IMR-90 (cell line): ENCODE measurements around the gene MICU1. TPM values are rescaled to one million over a fixed set of nuclear protein-coding genes. Genes with fewer than 3 reads are reported as not detected.

Experiments used
- ATAC-seq: fragments of 200-7000 bp; cut with Tn5 transposase; 2 replicates; pipeline ENCODE4 v1.9.1; 2020; ENCODE audit warnings: low read depth, mild to moderate bottlenecking, moderate library complexity
- BruUV-seq: library from RNA; stranded (reverse); fragments of 400-500 nt; replicated peaks from 2 replicates; lab custom pipeline; 2021; lab: Mats Ljungman, UMichigan
- CTCF ChIA-PET: fragments of 300-600 bp; formaldehyde crosslinking; extraction: SDS; loops from one replicate; lab custom pipeline; 2021; ENCODE audit warnings: antibody characterized with exemption; lab: Yijun Ruan, JAX
- POLR2A ChIA-PET: fragments of 300-600 bp; sonication (Branson Sonifier 250); formaldehyde crosslinking; loops from one replicate; lab custom pipeline; 2022; ENCODE audit warnings: antibody characterized with exemption; ENCODE audit not compliant: unreplicated experiment; lab: Charles Lee
- DNase-seq: peaks from one replicate; pipeline ENCODE4 v3.0.0; 2013
- H2AFZ ChIP-seq: replicated peaks from 2 replicates; pipeline ENCODE3; 2013; ENCODE audit warnings: low read length, mild to moderate bottlenecking; ENCODE audit not compliant: poor library complexity
- H2AK5ac ChIP-seq: 2 replicates; pipeline ENCODE4 v1.6.1; 2013; ENCODE audit warnings: low read depth, low read length, inconsistent platforms
- H2AK9ac ChIP-seq: replicated peaks from 2 replicates; pipeline ENCODE3; 2013; ENCODE audit warnings: mild to moderate bottlenecking, low read depth, low read length, moderate library complexity; ENCODE audit not compliant: poor library complexity
- H2BK120ac ChIP-seq: 2 replicates; pipeline ENCODE4 v1.6.1; 2013; ENCODE audit warnings: low read depth, low read length, inconsistent platforms
- H2BK15ac ChIP-seq: 3 replicates; pipeline ENCODE4 v1.6.1; 2013; ENCODE audit warnings: low read depth, low read length, inconsistent platforms
- H2BK20ac ChIP-seq: 2 replicates; pipeline ENCODE4 v1.6.1; 2013; ENCODE audit warnings: low read depth, mild to moderate bottlenecking, inconsistent platforms, low read length, moderate library complexity
- H2BK5ac ChIP-seq: 2 replicates; pipeline ENCODE4 v1.6.1; 2013; ENCODE audit warnings: mild to moderate bottlenecking, low read depth, low read length, inconsistent platforms; ENCODE audit not compliant: poor library complexity, severe bottlenecking
- H3K14ac ChIP-seq: replicated peaks from 2 replicates; pipeline ENCODE4 v1.6.1; 2013; ENCODE audit warnings: low read depth, low read length, inconsistent platforms
- H3K18ac ChIP-seq: 2 replicates; pipeline ENCODE4 v1.6.1; 2013; ENCODE audit warnings: low read depth, low read length, control low read depth
- H3K23ac ChIP-seq: 2 replicates; pipeline ENCODE4 v1.6.1; 2013; ENCODE audit warnings: low read depth, low read length, inconsistent platforms
- H3K27ac ChIP-seq: 2 replicates; pipeline ENCODE4 v1.5.1; 2013; ENCODE audit warnings: mild to moderate bottlenecking, control low read depth, low read length; ENCODE audit not compliant: insufficient read depth
- H3K27me3 ChIP-seq: 2 replicates; pipeline ENCODE4 v1.6.1; 2013; ENCODE audit warnings: low read length; ENCODE audit not compliant: control insufficient read depth, insufficient read depth
- H3K36me3 ChIP-seq: 2 replicates; pipeline ENCODE4 v1.6.1; 2013; ENCODE audit warnings: low read length, mixed read lengths; ENCODE audit not compliant: control insufficient read depth, insufficient read depth
- H3K4ac ChIP-seq: 2 replicates; pipeline ENCODE4 v1.6.1; 2013; ENCODE audit warnings: low read depth, low read length, inconsistent platforms
- H3K4me1 ChIP-seq: 2 replicates; pipeline ENCODE4 v1.6.1; 2013; ENCODE audit warnings: low read length, mixed read lengths; ENCODE audit not compliant: control insufficient read depth, insufficient read depth
- H3K4me2 ChIP-seq: 2 replicates; pipeline ENCODE4 v1.6.1; 2013; ENCODE audit warnings: low read depth, mild to moderate bottlenecking, control low read depth, low read length, moderate library complexity
- H3K4me3 ChIP-seq: 2 replicates; pipeline ENCODE4 v1.5.1; 2013; ENCODE audit warnings: low read depth, mild to moderate bottlenecking, control low read depth, low read length, moderate library complexity; ENCODE audit not compliant: insufficient read depth
- H3K56ac ChIP-seq: 2 replicates; pipeline ENCODE4 v1.6.1; 2013; ENCODE audit warnings: low read length, inconsistent platforms; ENCODE audit not compliant: insufficient read depth; ENCODE audit errors: extremely low read depth
- H3K79me1 ChIP-seq, 2 experiments: 2 replicates each; pipeline ENCODE4 v1.6.1; 2013; ENCODE audit warnings: low read length in 2 of 2, inconsistent platforms in 1 of 2, low read depth in 1 of 2
- H3K9ac ChIP-seq: 2 replicates; pipeline ENCODE4 v1.6.1; 2013; ENCODE audit warnings: low read depth, low read length, control low read depth
- H3K9me1 ChIP-seq: 2 replicates; pipeline ENCODE4 v1.6.1; 2013; ENCODE audit warnings: low read length, inconsistent platforms; ENCODE audit not compliant: insufficient read depth
- H3K9me3 ChIP-seq: 2 replicates; pipeline ENCODE4 v1.6.1; 2013; ENCODE audit warnings: low read length; ENCODE audit not compliant: control insufficient read depth, insufficient read depth
- H4K20me1 ChIP-seq: 2 replicates; pipeline ENCODE4 v1.6.1; 2013; ENCODE audit warnings: low read length, inconsistent platforms; ENCODE audit not compliant: insufficient read depth
- H4K5ac ChIP-seq: 2 replicates; pipeline ENCODE4 v1.6.1; 2013; ENCODE audit warnings: mild to moderate bottlenecking, low read depth, low read length, control low read depth
- H4K8ac ChIP-seq, 2 experiments: 2 replicates each; pipeline ENCODE4 v1.6.1; 2013; ENCODE audit warnings: low read depth in 2 of 2, low read length in 2 of 2, control low read depth in 1 of 2, inconsistent platforms in 1 of 2
- H4K91ac ChIP-seq: 2 replicates; pipeline ENCODE4 v1.6.1; 2013; ENCODE audit warnings: low read depth, low read length, inconsistent platforms; ENCODE audit not compliant: insufficient read depth
- CEBPB ChIP-seq: IDR thresholded peaks from 2 replicates; pipeline ENCODE4 v1.6.1; 2012; ENCODE audit warnings: low read depth, low read length, improper control_type of control experiment
- CHD1 ChIP-seq: IDR thresholded peaks from 2 replicates; pipeline ENCODE4 v1.6.1; 2012; ENCODE audit warnings: low read depth, low read length, improper control_type of control experiment
- RAD21 ChIP-seq: IDR thresholded peaks from 2 replicates; pipeline ENCODE4 v1.6.1; 2012; ENCODE audit warnings: low read length, improper control_type of control experiment
- RCOR1 ChIP-seq: IDR thresholded peaks from 2 replicates; pipeline ENCODE4 v1.6.1; 2012; ENCODE audit warnings: mild to moderate bottlenecking, low read length, improper control_type of control experiment; ENCODE audit not compliant: insufficient replicate concordance
- SMC3 ChIP-seq: fragments of 150-350 bp; IDR thresholded peaks from 2 replicates; pipeline ENCODE4 v1.6.1; 2016; ENCODE audit warnings: low read depth, mild to moderate bottlenecking, antibody characterized with exemption, low read length, moderate library complexity
- WGBS, 2 experiments: methylation state at CpG; one replicate each; pipeline versions ENCODE4 v1.1.5 to v1.1.7; 2013; ENCODE audit warnings: missing lambda C conversion rate in 2 of 2; ENCODE audit not compliant: insufficient read length in 1 of 2; ENCODE audit errors: extremely low coverage in 2 of 2; 5-methylcytosine and 5-hydroxymethylcytosine counted together
- dilution Hi-C: fragments of 300-500 bp; cut with HindIII; formaldehyde crosslinking; loops from one replicate; pipeline ENCODE4 v1.14.3; 2018; ENCODE audit warnings: low sequenced_read_pairs; ENCODE audit not compliant: unreplicated experiment
- in situ Hi-C: fragments of 300-500 bp; cut with MboI; formaldehyde crosslinking; loops from 3 replicates; pipeline ENCODE4 v1.14.3; 2019; ENCODE audit warnings: low sequenced_read_pairs, inconsistent platforms, mixed read lengths
- intact Hi-C: fragments of 100-400 bp; cut with micrococcal nuclease; formaldehyde crosslinking; loops from 2 replicates; pipeline ENCODE4 v1.10.0; 2022
- polyA plus RNA-seq, 3 experiments: library from polyadenylated mRNA; depleted of rRNA; stranded (reverse); fragments of >200 nt; gene quantifications; 2 replicates each; pipeline ENCODE4 v1.2.3, GENCODE V29; 2012; ENCODE audit warnings: low replicate concordance in 1 of 3
- total RNA-seq: library from RNA; depleted of rRNA; stranded (reverse); fragments of >200 nt; gene quantifications from 2 replicates; pipeline ENCODE4 v1.2.3, GENCODE V29; 2012
- TF ChIP-seq, protein P1 (sequence below): conservative IDR thresholded peaks from 2 replicates; pipeline ENCODE4 v1.5.1; 2012; ENCODE audit warnings: mild to moderate bottlenecking, low read depth, low read length, improper control_type of control experiment

The MICU1 gene
- total and polyA plus RNA-seq, 2 of the 4 experiments (the other 2 are of a cell fraction), result 43.6 to 44.7 TPM

DNA sequence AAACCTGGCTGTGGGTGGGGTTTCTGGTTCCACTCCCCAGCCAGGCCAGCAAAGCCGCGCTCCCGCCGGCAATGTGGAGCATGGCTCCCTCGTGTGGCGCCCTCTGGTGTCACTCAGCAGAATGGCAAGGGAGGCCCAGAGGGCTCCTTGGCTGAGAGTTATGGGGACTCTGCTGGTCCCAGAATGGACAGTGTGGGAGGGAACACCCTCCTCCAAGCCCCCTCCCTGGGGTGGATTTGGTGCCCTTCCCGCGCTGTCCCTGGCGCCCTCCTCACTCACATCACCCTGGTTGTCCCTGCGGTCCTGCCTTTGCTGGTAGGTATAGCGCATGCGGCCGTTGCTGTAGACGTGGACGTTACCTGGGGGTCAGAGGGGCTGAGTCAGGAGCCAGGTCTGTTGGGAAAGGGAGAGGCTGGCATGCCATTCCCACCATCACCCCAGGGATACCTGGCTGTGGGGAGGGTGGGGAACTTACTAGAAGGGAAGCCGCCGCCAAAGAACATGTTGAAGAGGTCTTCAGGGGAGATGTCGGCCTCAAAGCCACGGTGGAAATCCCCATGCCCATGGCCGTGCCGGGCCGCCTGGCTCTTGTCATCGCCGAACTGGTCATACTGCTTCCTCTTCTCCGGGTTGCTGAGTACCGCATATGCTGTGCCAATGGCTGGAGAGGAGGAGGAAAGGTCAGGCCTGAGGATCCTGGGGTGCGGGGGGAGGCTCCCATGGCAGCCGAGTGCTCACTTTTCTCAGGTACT is 285.2 kb downstream of the MICU1 start:
- Histone ChIP-seq H3K18ac (no peak overlapping the region), H3K36me3 (peaks cover 56% of the 10 kb centered on the region), H4K5ac (no peak overlapping the region), H3K27ac (no peak overlapping the region), H3K4ac (no peak overlapping the region), H2AK9ac (peak overlapping the region; percentile 93), H4K20me1 (peaks cover 11% of the 10 kb centered on the region), H3K23ac (no peak overlapping the region), H3K27me3 (no peaks in the 10 kb centered on the region), H4K8ac (no peak overlapping the region), H3K14ac (no peak overlapping the region), H2AK5ac (peak overlapping the region; percentile 28; the same call in 1 of the 2 replicates), H2BK20ac (no peak overlapping the region), H3K9me3 (no peaks in the 10 kb centered on the region), H2BK15ac (no peak overlapping the region), H3K4me2 (no peak overlapping the region), H4K91ac (no peak overlapping the region), H2AFZ (peak overlapping the region; percentile 61), H3K4me3 (no peak overlapping the region), H3K9me1 (no peaks in the 10 kb centered on the region; the same call in 1 of the 2 replicates), H3K9ac (no peak overlapping the region), H3K4me1 (peaks cover 2% of the 10 kb centered on the region; the same call in 1 of the 2 replicates), H3K56ac (no peak overlapping the region), H2BK5ac (no peak overlapping the region), H3K79me1 (peaks cover 0 to 26% of the 10 kb centered on the region in 2 experiments; a peak in 1 of 4 replicates), H2BK120ac (no peak overlapping the region)
- POLR2A ChIA-PET, result interaction anchor here (0.6 kb wide), 1 partner anchor 286 kb away, joined by 6 read pairs; no protein-coding TSS in a partner anchor
- DNase-seq, result no peak
- ATAC-seq, result peak; percentile 76
- peak; percentile 65 for TF ChIP-seq SMC3
- no peak for TF ChIP-seq CEBPB
- no peak for TF ChIP-seq CHD1
- TF ChIP-seq RCOR1, result no peak
- TF ChIP-seq, protein P1, sequence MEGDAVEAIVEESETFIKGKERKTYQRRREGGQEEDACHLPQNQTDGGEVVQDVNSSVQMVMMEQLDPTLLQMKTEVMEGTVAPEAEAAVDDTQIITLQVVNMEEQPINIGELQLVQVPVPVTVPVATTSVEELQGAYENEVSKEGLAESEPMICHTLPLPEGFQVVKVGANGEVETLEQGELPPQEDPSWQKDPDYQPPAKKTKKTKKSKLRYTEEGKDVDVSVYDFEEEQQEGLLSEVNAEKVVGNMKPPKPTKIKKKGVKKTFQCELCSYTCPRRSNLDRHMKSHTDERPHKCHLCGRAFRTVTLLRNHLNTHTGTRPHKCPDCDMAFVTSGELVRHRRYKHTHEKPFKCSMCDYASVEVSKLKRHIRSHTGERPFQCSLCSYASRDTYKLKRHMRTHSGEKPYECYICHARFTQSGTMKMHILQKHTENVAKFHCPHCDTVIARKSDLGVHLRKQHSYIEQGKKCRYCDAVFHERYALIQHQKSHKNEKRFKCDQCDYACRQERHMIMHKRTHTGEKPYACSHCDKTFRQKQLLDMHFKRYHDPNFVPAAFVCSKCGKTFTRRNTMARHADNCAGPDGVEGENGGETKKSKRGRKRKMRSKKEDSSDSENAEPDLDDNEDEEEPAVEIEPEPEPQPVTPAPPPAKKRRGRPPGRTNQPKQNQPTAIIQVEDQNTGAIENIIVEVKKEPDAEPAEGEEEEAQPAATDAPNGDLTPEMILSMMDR, result peak; percentile 79
- peak; percentile 61 for TF ChIP-seq RAD21
- dilution Hi-C loops, result no loop called here
- WGBS, 2 experiments, result 100% methylated on average over 3 of the region's 28 CpGs; no CpG with 5 or more reads in 1 of the 2 experiments
- CTCF ChIA-PET, result interaction anchor here (1.0 kb wide), 1 partner anchor 10 kb away, joined by 4 read pairs; no protein-coding TSS in a partner anchor
- BruUV-seq, result no TSS peak
- in situ Hi-C loops, result no loop called here
- intact Hi-C loops, result no loop called here
